NK-92 (cell line): Measurements from ENCODE around the gene MZF1.

Experiments
- DNase-seq: peaks from one replicate; lab custom pipeline; 2025; ENCODE audit not compliant: unreplicated experiment; lab: John Stamatoyannopoulos, UW

Gene MZF1

DNA sequence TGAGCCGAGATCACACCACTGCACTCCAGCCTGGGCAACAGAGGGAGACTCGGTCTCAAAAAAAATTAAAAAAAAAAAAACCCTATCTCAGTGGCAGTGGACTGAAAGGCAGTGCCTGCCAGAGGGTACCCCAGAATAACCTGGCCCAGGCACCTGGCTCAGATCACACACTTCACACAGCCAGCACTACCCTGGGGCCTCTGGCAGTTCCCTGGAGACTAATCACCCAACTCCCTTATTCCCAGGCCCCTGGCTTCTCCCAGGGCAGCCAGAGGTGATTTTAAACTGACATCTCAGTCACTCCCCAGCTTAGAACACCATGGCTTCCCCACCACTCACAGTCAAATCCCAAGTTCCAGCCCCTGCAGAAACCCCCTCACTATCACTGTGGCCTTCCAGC lies 57.9 kb downstream of the MZF1 start:
- no peak for DNase-seq

DNA sequence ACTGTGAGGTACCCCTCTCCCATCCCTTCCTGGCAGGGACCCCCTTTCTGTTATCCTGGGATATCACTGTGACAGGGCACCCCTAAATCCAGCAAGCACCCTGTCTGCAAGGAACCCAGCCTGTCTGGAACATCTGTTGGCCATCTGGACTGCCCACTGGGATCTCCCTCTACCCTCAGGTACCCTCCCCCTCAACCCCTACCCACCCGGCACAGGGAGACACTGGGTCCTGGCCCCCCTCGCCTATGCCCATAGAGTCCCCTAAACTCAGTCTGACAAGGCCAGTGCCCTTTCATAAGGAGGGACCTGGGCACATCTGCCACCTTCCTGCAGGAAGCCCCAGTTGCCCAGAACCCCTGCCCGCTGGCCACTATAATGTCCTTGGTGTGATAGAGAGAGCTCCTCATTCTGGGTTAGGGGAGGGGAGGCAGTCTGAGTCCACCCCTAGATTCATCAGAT lies 58.5 kb downstream of the MZF1 start:
- no peak for DNase-seq

DNA sequence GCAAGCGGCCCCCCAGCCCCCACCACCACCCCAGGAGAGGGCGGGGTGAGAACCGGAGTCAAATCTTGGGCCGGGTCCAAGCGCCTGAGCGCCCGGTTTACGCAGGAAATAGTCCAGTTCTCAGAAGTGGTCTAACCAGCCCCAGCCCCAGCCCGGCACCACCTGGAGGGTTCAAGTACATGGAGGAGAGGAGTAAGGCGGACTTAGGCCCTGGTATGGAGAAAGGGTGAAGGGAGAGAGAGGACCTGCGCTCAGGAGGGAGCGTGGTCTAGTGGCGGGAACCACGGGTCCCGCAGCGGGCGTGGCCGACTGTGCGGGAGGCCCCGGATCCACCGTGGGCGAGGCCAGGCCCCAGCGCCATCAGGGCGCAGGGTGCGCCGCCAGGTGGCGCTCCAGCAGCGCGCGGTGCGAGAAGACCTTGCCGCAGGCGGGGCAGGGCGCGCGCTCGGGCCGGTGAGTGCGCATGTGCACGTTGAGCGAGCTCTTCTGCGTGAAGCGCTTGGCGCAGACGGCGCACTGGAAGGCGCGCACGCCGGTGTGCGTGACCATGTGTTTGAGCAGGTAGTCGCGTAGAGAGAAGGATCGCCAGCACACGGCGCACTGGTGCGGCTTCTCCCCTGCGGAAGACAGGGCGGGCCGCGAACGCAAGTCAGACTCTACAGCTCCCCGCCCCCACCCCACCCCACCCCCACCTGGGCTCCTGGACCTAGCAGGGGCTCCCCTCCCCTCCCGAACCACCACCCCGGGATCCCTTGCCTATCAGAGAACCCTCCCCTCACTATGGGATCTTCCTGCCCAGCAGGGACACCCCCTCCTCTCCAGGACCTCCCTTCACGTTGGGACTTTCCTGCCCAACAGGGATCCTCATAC lies 59.2 kb downstream of the MZF1 start:
- peak; percentile 56 for DNase-seq

DNA sequence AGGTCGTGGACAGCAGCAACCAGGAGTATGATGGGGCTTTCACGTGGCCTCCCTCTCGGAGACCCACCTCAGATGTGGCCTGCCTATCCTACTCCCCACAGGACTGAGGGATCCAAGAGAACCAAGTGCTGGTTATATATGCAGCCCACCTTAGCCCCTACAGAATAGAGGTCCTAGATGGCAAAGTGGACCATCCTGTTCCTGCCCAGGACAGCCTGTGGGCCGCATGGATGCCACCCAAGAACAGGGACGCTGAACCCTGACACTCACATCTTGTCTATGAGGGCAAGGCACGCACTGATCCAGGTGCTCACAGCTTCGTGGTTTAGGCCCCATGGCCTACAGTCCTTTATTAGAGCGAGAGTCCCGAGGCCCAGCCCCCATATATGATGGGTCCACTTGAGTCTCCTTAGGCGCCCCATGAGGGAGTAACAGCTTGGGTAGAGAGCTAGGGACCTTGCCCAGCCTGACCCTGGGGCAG lies 59.9 kb downstream of the MZF1 start:
- no peak for DNase-seq
